GM21825 (cell line): ENCODE measurements around the gene PRPF8.

Source experiments
- ATAC-seq: cut with Tn5 transposase; IDR thresholded peaks from one replicate; pipeline ENCODE4 v1.9.1; 2021; ENCODE audit warnings: mild to moderate bottlenecking, moderate library complexity; ENCODE audit not compliant: unreplicated experiment

PRPF8 gene

DNA sequence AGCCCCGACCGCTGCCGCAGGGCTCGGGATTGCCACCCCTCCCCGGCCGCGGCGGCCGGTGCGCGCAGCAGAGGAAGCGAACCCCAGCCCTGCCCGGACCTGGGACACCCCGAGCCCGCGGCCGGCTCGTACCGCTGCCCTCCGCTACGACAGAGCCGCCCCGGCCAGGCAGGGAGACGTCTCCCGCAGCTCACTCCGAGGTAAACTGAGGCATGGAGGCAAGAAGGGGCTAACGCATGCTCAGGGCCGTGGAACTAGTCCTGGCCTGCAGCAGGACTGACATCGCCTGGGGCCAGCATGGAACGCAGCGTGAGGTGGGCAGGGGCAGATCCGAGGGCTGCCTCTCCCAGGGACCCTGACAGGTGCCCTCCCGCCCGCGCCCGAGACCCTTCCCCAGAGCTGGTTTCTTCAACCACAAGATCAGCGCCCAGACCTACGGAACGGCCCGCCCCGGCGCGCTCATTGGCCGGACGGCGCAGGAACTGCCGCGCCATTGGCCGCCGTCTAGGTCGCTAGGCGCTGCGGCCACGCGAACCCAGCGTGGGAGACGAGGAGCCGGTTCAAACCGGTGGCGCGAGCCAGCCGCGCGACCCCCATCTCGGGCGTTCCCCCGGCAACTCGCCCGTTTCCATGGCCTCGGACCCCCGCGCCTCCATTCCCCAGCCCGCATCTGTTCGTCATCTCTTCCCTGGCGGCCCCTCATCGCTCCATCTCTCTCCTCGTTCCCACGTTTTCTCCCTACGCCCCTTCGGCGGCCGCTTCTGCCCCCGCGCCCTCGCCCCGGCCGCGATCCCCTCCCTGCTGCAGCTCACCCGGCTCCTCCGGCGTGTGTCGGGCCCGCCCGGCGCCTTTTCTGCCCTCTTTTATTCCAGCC lies 56.4 kb downstream of the PRPF8 start, which contains the start of gene SLC43A2:
Gene SLC43A2, minus strand, starts transcription at position 853 of the 874 bp plus-strand sequence. CDS start 960 bp downstream, outside the sequence.
- ATAC-seq = peak; percentile 48

- no peak for ATAC-seq
These were observed 57.3 kb downstream of the PRPF8 start for GRCh38 chr17:1627182-1627981.

- no peak for ATAC-seq
These were observed 58.3 kb downstream of the PRPF8 start for GRCh38 chr17:1626333-1626732.

DNA sequence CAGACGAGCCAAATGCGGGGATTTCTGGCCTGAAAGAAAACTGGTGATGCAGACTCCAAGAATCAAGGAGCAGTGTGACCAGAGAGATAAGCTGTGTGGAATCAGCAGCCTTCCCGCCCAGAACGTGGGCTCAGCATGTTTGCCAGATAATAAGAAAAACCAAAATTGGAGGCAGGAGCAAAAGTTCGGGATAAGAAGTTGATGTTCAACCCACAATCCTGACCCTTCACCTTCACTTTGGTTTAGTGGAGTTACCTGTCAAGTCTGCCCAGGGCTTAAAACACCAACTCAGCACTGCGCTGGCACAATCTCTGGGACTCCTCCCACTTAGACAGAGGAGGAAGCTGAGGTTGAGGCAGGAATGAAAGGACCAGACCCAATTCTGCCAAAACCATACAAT lies 59.1 kb downstream of the PRPF8 start:
- no peak for ATAC-seq

- no peak for ATAC-seq
These were observed 59.6 kb downstream of the PRPF8 start for GRCh38 chr17:1625053-1625452.

- no peak for ATAC-seq
These were observed 60.0 kb downstream of the PRPF8 start for GRCh38 chr17:1624650-1625049.

GRCh38 chr17:1623057-1623630 lies 61.5 kb downstream of the PRPF8 start:
- ATAC-seq = no peak

DNA sequence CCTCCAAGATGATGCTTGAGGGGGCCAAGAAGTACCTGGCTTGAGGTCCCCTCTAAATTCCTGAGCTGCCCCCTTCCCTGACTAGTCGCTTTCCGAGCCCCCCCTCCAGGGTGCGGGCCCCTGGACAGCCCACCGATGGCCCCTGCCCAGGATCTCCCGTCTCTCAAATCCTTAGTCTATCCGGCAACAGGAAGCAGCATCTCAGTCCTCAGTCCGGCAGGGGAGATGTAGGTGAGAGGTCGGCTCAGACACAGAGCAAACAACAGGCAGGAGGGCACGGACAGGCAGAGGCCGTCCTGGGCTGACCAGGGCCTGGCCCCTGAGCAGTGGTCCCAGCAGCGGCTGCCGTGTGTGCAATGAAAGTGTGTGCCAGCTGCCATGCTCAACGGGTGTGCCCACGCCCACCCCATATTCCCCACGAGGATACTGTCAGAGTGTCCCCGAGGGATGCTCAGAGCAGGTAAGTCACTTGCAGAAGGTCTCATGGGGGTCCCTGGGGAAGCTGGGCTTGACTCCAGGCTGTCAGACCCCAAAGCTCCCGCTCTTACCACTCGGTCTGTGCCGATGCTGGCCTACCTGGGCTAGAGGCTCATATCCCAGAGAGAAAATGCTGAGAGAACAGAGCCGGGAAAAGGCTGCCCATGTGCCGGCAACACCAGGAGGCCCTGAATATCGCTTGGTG lies 63.3 kb downstream of the PRPF8 start:
- no peak for ATAC-seq

GRCh38 chr17:1620486-1620885 lies 64.2 kb downstream of the PRPF8 start:
- no peak for ATAC-seq

GRCh38 chr17:1617620-1618174 lies 67.0 kb downstream of the PRPF8 start:
- no peak for ATAC-seq

DNA sequence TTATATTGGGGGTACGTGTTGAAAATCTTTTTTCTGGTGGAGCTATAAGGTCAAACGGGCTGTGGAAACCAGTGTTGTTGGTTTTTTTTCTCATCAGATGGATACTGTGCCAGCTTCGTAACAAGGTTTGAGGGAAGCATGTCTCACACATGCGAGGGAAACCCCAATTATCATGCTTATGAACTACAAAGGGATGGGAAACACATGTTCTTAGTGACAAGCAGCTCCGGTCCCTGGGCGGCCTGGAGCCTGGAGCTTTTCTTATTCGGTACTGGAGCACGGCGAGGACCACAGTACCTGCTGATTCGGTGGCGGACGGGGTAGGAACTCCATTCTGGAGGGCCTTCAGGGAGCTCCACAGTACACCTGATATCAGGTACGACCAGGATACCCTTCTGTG lies 68.6 kb downstream of the PRPF8 start:
- no peak for ATAC-seq

- ATAC-seq = no peak
These were observed 72.3 kb downstream of the PRPF8 start for GRCh38 chr17:1612400-1612799.

- ATAC-seq = no peak
These were observed 73.0 kb downstream of the PRPF8 start for GRCh38 chr17:1611715-1612114.

GRCh38 chr17:1608676-1609075 lies 76.0 kb downstream of the PRPF8 start:
- no peak for ATAC-seq

DNA sequence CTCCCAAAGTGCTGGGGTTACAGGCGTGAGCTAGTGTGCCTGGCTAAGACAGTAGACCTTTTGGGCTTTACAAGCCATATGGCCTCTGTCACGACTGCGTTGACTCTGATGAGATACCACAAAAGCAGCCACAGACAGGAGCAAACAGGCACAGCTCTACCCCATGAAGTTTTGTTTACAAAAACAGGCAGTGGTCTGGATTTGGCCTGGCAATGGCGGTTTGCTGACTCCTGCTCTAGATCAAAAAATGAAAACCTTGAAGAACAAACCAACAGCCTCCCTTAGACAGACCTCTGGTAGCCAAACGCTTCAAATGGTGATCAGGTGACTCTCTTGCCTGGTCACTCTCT lies 76.7 kb downstream of the PRPF8 start:
- no peak for ATAC-seq

- ATAC-seq = peak; percentile 23
These were observed 78.2 kb downstream of the PRPF8 start for GRCh38 chr17:1606352-1606985.

DNA sequence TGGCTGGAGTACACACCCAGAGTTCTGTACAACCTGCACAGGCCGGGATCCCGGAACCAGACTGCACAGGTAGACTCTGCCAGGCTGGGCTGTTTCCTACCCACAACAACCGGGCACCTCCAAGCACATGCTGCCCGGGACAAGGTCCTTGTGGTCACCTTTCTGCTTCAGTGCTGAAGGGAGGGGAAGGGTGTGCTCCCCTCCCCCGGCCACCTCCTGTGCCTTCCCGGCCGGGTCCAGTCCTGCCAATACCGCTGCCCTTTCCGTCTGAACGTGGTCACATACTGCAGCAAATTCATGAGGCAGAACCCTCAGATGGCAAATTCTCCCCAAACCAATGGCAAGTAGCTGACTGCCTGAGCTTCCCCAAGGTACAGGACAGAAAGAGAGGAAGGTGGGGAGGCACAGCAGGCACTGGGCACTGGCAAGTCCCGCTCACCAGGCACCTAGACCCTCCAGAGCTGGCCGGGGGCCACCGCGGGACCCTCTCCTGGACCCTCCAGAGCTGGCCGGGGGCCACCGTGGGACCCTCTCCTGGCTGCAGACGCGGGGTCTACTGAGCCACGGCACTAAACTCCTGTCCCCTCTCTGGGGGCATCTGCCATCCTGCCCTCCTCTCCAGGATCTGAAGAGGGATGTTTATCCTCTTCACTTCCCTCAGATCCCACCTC lies 78.9 kb downstream of the PRPF8 start:
- no peak for ATAC-seq

DNA sequence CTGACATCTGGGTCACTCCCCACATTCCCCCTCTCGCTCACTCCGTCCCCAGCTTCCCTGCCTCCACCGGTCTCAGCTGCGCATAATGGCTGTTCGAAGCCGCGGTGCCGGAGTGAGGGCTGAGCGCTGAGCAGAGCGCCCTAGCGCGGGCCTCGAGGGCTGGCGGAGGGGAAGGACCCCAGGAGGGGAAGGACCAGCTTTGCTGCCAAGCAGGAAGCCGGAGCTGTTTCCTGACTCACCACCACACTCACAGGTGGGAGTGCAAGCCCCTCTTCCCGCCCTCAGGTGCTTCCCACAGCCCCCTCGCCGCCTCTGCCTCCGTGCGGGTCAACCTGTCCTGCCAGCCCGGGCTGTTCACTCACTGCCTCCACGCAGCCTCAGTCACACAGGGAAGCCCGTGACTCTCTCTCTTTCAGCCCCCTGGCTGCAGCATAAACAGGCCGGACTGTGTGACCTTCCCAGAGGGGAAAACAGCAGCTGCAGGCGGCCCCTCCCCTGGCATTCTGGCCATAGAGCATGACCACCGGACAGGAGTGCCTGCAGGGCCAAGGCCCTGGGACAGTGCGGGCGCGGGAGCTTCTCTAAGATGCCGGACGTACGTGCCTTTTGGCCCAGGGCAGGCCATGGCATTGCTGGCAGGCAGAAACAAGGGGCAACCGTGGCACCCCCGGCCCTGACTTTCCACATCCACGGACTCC lies 79.7 kb downstream of the PRPF8 start:
- no peak for ATAC-seq

DNA sequence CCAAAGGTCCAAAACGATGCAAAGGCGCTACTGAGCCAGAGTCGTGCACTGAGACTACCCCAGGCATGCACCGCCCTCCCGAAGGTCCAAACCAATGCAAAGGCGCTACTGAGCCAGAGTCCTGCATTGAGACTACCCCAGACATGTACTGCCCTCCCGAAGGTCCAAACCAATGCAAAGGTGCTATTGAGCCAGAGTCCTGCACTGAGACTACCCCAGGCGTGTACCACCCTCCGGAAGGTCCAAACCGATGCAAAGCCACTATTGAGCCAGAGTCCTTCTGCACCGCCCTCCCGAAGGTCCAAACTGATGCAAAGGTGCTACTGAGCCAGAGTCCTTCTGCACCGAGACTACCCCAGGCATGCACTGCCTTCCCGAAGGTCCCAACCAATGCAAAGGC lies 83.1 kb downstream of the PRPF8 start:
- ATAC-seq = no peak
